ENCODE data around the gene CYSTM1. TPM values are rescaled to one million over a fixed set of nuclear protein-coding genes. Genes with fewer than 3 reads are reported as not detected.

CYSTM1 gene
- total and polyA plus RNA-seq, 2 donors (not counting 3 experiments of a cell fraction or from before 2014, with no cell fraction given): 28.9 to 41.5 TPM

DNA sequence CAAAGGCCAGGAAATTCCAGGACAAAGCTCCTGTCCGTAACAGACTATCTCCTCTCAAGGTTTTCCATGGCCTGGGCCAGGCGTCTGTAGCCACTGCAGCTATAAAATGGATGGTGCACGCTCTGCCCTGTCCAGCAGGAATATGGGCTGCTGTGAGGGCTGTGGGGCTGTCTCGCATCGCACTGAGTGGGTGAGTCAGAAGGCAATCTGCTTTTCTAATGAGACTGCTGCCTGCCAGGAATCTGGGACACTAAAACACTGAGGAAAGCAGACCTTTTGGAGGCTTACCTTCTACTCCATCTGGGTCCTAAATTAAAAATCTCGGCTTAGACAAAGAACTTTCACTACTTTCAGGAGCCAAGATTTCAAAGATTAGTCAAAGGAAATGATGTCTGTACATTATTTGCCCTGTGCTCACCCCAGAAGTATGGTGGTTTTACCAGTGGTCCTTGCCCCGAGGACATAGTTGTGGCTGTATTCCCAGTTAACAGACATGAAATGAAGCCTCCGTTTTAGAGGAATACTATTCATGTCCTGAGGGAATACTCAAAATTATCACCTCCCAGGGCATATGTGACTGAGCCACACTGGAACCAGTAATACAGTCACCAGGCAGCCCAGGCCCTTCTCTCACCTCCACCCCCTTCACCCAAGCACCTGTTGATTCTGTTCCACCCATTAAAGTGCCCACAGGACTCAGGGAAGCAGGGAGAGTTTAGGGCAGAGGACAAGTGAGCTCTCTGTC lies 71.6 kb downstream of the CYSTM1 start:
- dilution Hi-C loops (cut with MboI; ENCODE audit: extremely low pct_ligation_motif_present, low sequenced_read_pairs): no loop called here
- CTCF ChIA-PET: interaction anchor here (0.7 to 17.3 kb wide), 17 partner anchors 10 to 117 kb away, joined by 3 to 1214 read pairs (median 11); partner anchors contain the start of genes HBEGF, PFDN1 and SLC4A9
- POLR2A ChIA-PET: interaction anchor here (0.9 to 7.3 kb wide), 4 partner anchors 65 to 99 kb away, joined by 3 to 112 read pairs (median 4); partner anchors contain the start of gene HBEGF
- H3K4me2 ChIP-seq (ENCODE audit: insufficient read depth, low read length): peak overlapping the region; percentile 47
- intact Hi-C loops (cut with micrococcal nuclease): loop anchor here (1.0 to 10.0 kb wide), 5 partner anchors 15 to 388 kb away; partner anchors contain the start of genes CD14 and TMCO6
- no peak overlapping the region for H2AFZ ChIP-seq (ENCODE audit: low read depth, low read length)
- H3K4me3 ChIP-seq (replicated peaks in 1 of 3; ENCODE audit: insufficient read depth in 1 of 3, low read depth in 1 of 3, low read length in 3 of 3): no peak overlapping the region
- FAIRE-seq (peak; percentile 94), DNase-seq (ENCODE audit: low read depth, low spot score) (peak; percentile 84)
- TF ChIP-seq EZH2 (IDR thresholded peaks at IDR 0.05; ENCODE audit: borderline replicate concordance, low read depth, low read length, severe bottlenecking) (no peak), GATA2 (IDR thresholded peaks at IDR 0.05; ENCODE audit: insufficient read depth, insufficient read length, low read depth, low read length) (peak; percentile 46), MYC (IDR thresholded peaks at IDR 0.05; ENCODE audit: low read depth, low read length) (no peak), POLR2AphosphoS5 (IDR thresholded peaks at IDR 0.05; ENCODE audit: insufficient read depth, low read depth, low read length) (peak; percentile 46), CTCF (IDR thresholded peaks at IDR 0.05; ENCODE audit: extremely low read depth in 1 of 2, insufficient read depth in 1 of 2, low read depth in 1 of 2, low read length in 2 of 2) (peak in 1 of 2 donors; percentile 6), FOS (IDR thresholded peaks at IDR 0.05; ENCODE audit: borderline replicate concordance, insufficient read depth, low read length) (peak; percentile 68), JUN (IDR thresholded peaks at IDR 0.05; ENCODE audit: borderline replicate concordance, insufficient read depth, insufficient read length, low read depth) (peak; percentile 21), POLR2A (IDR thresholded peaks at IDR 0.05; ENCODE audit: low read depth, low read length) (no peak)
- TF ChIP-seq, protein P1, sequence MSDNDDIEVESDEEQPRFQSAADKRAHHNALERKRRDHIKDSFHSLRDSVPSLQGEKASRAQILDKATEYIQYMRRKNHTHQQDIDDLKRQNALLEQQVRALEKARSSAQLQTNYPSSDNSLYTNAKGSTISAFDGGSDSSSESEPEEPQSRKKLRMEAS (IDR thresholded peaks at IDR 0.05; ENCODE audit: insufficient read depth, insufficient read length): no peak
- H3K9ac ChIP-seq (replicated peaks; ENCODE audit: extremely low read depth, insufficient read depth, low read length): peak overlapping the region; percentile 40
- no peaks in the 10 kb centered on the region for H3K27me3 ChIP-seq (ENCODE audit: control insufficient read depth in 2 of 2, insufficient read depth in 2 of 2, low read length in 2 of 2)
- H3K27ac ChIP-seq (ENCODE audit: insufficient read depth, low read depth, low read length): peak overlapping the region; percentile 57
- H4K20me1 ChIP-seq (replicated peaks; ENCODE audit: control insufficient read depth, extremely low read depth, insufficient read depth, low read length): no peaks in the 10 kb centered on the region
- peaks cover 17% of the 10 kb centered on the region for H3K79me2 ChIP-seq (ENCODE audit: control insufficient read depth, insufficient read depth, low read length)
- no TSS peak for BruUV-seq (replicated peaks)
- no peaks in the 10 kb centered on the region for H3K36me3 ChIP-seq (ENCODE audit: control insufficient read depth in 2 of 2, extremely low read depth in 1 of 2, insufficient read depth in 2 of 2, low read length in 2 of 2)
- no peaks in the 10 kb centered on the region for H3K9me3 ChIP-seq (replicated peaks; ENCODE audit: control insufficient read depth, insufficient read depth, low read length)
- no peaks in the 10 kb centered on the region for H3K9me1 ChIP-seq (replicated peaks; ENCODE audit: control insufficient read depth, extremely low read depth, insufficient read depth, low read length)
- peaks cover 54% of the 10 kb centered on the region for H3K4me1 ChIP-seq (ENCODE audit: control insufficient read depth, extremely low read depth, insufficient read depth, low read length)
